ENCODE measurements around the gene U2AF2.

The U2AF2 gene

GRCh38 chr19:55663846-55664536 lies 9.2 kb downstream of the U2AF2 start:
- TF ChIP-seq CTCF (IDR thresholded peaks at IDR 0.05; ENCODE audit: low read depth, low read length), result no peak
- no peak for TF ChIP-seq EZH2phosphoT487 (IDR thresholded peaks at IDR 0.05; ENCODE audit: low read depth)
- Histone ChIP-seq H3K36me3 (replicated peaks; ENCODE audit: low read depth, low read length) (peaks cover 87% of the 10 kb centered on the region), H4K20me1 (ENCODE audit: insufficient read depth, low read length) (peaks cover 82% of the 10 kb centered on the region), H3K4me3 (ENCODE audit: low read length) (no peak overlapping the region), H2AFZ (ENCODE audit: low read depth, low read length) (no peak overlapping the region), H3K79me2 (ENCODE audit: low read length) (peaks cover 98% of the 10 kb centered on the region), H3K4me1 (ENCODE audit: low read length) (peaks cover 10% of the 10 kb centered on the region), H3K4me2 (ENCODE audit: low read length) (no peak overlapping the region), H3K27ac (ENCODE audit: low read length) (no peak overlapping the region), H3K9ac (ENCODE audit: low read length) (no peak overlapping the region), H3K9me3 (ENCODE audit: insufficient read depth, low read length) (no peaks in the 10 kb centered on the region), H3K27me3 (ENCODE audit: low read depth, low read length) (no peaks in the 10 kb centered on the region)

- Histone ChIP-seq H3K4me2 (ENCODE audit: low read length) (no peak overlapping the region), H3K27ac (ENCODE audit: low read length) (no peak overlapping the region), H4K20me1 (ENCODE audit: insufficient read depth, low read length) (peaks cover 82% of the 10 kb centered on the region), H3K4me3 (ENCODE audit: low read length) (no peak overlapping the region), H3K27me3 (ENCODE audit: low read depth, low read length) (no peaks in the 10 kb centered on the region), H3K79me2 (ENCODE audit: low read length) (peaks cover 98% of the 10 kb centered on the region), H3K9ac (ENCODE audit: low read length) (no peak overlapping the region), H3K4me1 (ENCODE audit: low read length) (no peaks in the 10 kb centered on the region), H3K9me3 (ENCODE audit: insufficient read depth, low read length) (no peaks in the 10 kb centered on the region), H3K36me3 (replicated peaks; ENCODE audit: low read depth, low read length) (peaks cover 79% of the 10 kb centered on the region), H2AFZ (ENCODE audit: low read depth, low read length) (no peak overlapping the region)
- TF ChIP-seq EZH2phosphoT487 (IDR thresholded peaks at IDR 0.05; ENCODE audit: low read depth), result no peak
- no peak for TF ChIP-seq CTCF (IDR thresholded peaks at IDR 0.05; ENCODE audit: low read depth, low read length)
These were observed 11.6 kb downstream of the U2AF2 start for GRCh38 chr19:55666343-55667005.

- no peak overlapping the region for H3K27ac ChIP-seq (ENCODE audit: low read length)
- H3K27me3 ChIP-seq (ENCODE audit: low read depth, low read length), result no peaks in the 10 kb centered on the region
- no peaks in the 10 kb centered on the region for H3K4me1 ChIP-seq (ENCODE audit: low read length)
- peaks cover 80% of the 10 kb centered on the region for H4K20me1 ChIP-seq (ENCODE audit: insufficient read depth, low read length)
- no peak overlapping the region for H2AFZ ChIP-seq (ENCODE audit: low read depth, low read length)
- H3K79me2 ChIP-seq (ENCODE audit: low read length), result peaks cover 98% of the 10 kb centered on the region
- no peak for TF ChIP-seq EZH2phosphoT487 (IDR thresholded peaks at IDR 0.05; ENCODE audit: low read depth)
- TF ChIP-seq CTCF (IDR thresholded peaks at IDR 0.05; ENCODE audit: low read depth, low read length), result no peak
- peaks cover 74% of the 10 kb centered on the region for H3K36me3 ChIP-seq (replicated peaks; ENCODE audit: low read depth, low read length)
- H3K4me2 ChIP-seq (ENCODE audit: low read length), result no peak overlapping the region
- H3K4me3 ChIP-seq (ENCODE audit: low read length), result no peak overlapping the region
- H3K9ac ChIP-seq (ENCODE audit: low read length), result no peak overlapping the region
- no peaks in the 10 kb centered on the region for H3K9me3 ChIP-seq (ENCODE audit: insufficient read depth, low read length)
These were observed 12.2 kb downstream of the U2AF2 start for GRCh38 chr19:55667006-55667381.

GRCh38 chr19:55667511-55667910 lies 12.7 kb downstream of the U2AF2 start:
- H3K79me2 ChIP-seq (ENCODE audit: low read length), result peaks cover 99% of the 10 kb centered on the region
- H3K9me3 ChIP-seq (ENCODE audit: insufficient read depth, low read length), result no peaks in the 10 kb centered on the region
- H3K4me3 ChIP-seq (ENCODE audit: low read length), result no peak overlapping the region
- no peak overlapping the region for H2AFZ ChIP-seq (ENCODE audit: low read depth, low read length)
- peaks cover 74% of the 10 kb centered on the region for H3K36me3 ChIP-seq (replicated peaks; ENCODE audit: low read depth, low read length)
- H3K27ac ChIP-seq (ENCODE audit: low read length), result no peak overlapping the region
- no peak overlapping the region for H3K9ac ChIP-seq (ENCODE audit: low read length)
- no peaks in the 10 kb centered on the region for H3K27me3 ChIP-seq (ENCODE audit: low read depth, low read length)
- H3K4me1 ChIP-seq (ENCODE audit: low read length), result no peaks in the 10 kb centered on the region
- peaks cover 83% of the 10 kb centered on the region for H4K20me1 ChIP-seq (ENCODE audit: insufficient read depth, low read length)
- TF ChIP-seq CTCF (IDR thresholded peaks at IDR 0.05; ENCODE audit: low read depth, low read length) (no peak), EZH2phosphoT487 (IDR thresholded peaks at IDR 0.05; ENCODE audit: low read depth) (no peak)
- no peak overlapping the region for H3K4me2 ChIP-seq (ENCODE audit: low read length)

Measured in OCI-LY3 (cell line).